Measurements from ENCODE around the gene LIMS2. TPM values are rescaled to one million over a fixed set of nuclear protein-coding genes. Genes with fewer than 3 reads are reported as not detected.
A peak's percentile ranks its signal among the peaks of the same experiment; 100 is the strongest.

LIMS2 gene
- polyA plus RNA-seq, 4 donors: 9.4 to 21.8 (median 16.2) TPM

GRCh38 chr2:127608061-127609030, 67.0 kb downstream of the LIMS2 start:
- DNase-seq (ENCODE audit: low read depth in 4 of 4, low spot score in 3 of 4): no peak

GRCh38 chr2:127607399-127607908, 67.9 kb downstream of the LIMS2 start:
- no peak for DNase-seq (ENCODE audit: low read depth in 4 of 4, low spot score in 3 of 4)

GRCh38 chr2:127606625-127607398, 68.5 kb downstream of the LIMS2 start:
- no peak for DNase-seq (ENCODE audit: low read depth in 4 of 4, low spot score in 3 of 4)

- DNase-seq (ENCODE audit: low read depth in 4 of 4, low spot score in 3 of 4): no peak
Observed at GRCh38 chr2:127605691-127606263, 69.6 kb downstream of the LIMS2 start.

- no peak for DNase-seq (ENCODE audit: low read depth in 4 of 4, low spot score in 3 of 4)
Observed at GRCh38 chr2:127604986-127605385, 70.3 kb downstream of the LIMS2 start.

- no peak for DNase-seq (ENCODE audit: low read depth in 4 of 4, low spot score in 3 of 4)
Observed at GRCh38 chr2:127599211-127599610, 76.1 kb downstream of the LIMS2 start.

- no peak for DNase-seq (ENCODE audit: low read depth in 4 of 4, low spot score in 3 of 4)
Observed at GRCh38 chr2:127598711-127599110, 76.6 kb downstream of the LIMS2 start.

- no peak for DNase-seq (ENCODE audit: low read depth in 4 of 4, low spot score in 3 of 4)
Observed at GRCh38 chr2:127597984-127598380, 77.3 kb downstream of the LIMS2 start.

- no peak for DNase-seq (ENCODE audit: low read depth in 4 of 4, low spot score in 3 of 4)
Observed at GRCh38 chr2:127597046-127597983, 78.0 kb downstream of the LIMS2 start.

GRCh38 chr2:127596311-127597045, 78.9 kb downstream of the LIMS2 start:
- DNase-seq (ENCODE audit: low read depth in 4 of 4, low spot score in 3 of 4): no peak

- DNase-seq (ENCODE audit: low read depth in 4 of 4, low spot score in 3 of 4): no peak
Observed at GRCh38 chr2:127594116-127594591, 81.2 kb downstream of the LIMS2 start.

- no peak for DNase-seq (ENCODE audit: low read depth in 4 of 4, low spot score in 3 of 4)
Observed at GRCh38 chr2:127593228-127594115, 81.9 kb downstream of the LIMS2 start.

- DNase-seq (ENCODE audit: low read depth in 4 of 4, low spot score in 3 of 4): no peak
Observed at GRCh38 chr2:127592761-127593227, 82.5 kb downstream of the LIMS2 start.

GRCh38 chr2:127591221-127591923, 84.0 kb downstream of the LIMS2 start:
- peak; percentile 8 to 42 (median 30) for DNase-seq (ENCODE audit: low read depth in 4 of 4, low spot score in 3 of 4)

GRCh38 chr2:127590386-127591190, 84.7 kb downstream of the LIMS2 start:
- DNase-seq (ENCODE audit: low read depth in 4 of 4, low spot score in 3 of 4): no peak

GRCh38 chr2:127589841-127590240, 85.5 kb downstream of the LIMS2 start:
- no peak for DNase-seq (ENCODE audit: low read depth in 4 of 4, low spot score in 3 of 4)

Measured in left renal pelvis (tissue), 4 donors.